Thyroid gland (tissue), 4 donors: Measurements from ENCODE around the gene PRLH.

ENCODE experiments used
- CTCF ChIP-seq, 6 experiments: fragments of 200-600 bp in 3 of 6; fragments of 450-650 bp in 3 of 6; sonication (generic) in 3 of 6; IDR thresholded peaks; one replicate each; pipeline ENCODE4 v1.5.1; 2016 to 2019; ENCODE audit warnings: antibody characterized with exemption in 6 of 6, mild to moderate bottlenecking in 2 of 6, inconsistent platforms in 1 of 6, moderate library complexity in 1 of 6
- POLR2A ChIP-seq, 2 donors: fragments of 450-650 bp; IDR thresholded peaks; one replicate each; pipeline ENCODE4 v1.6.1; 2017; ENCODE audit warnings: antibody characterized with exemption in 2 of 2, mild to moderate bottlenecking in 2 of 2, moderate library complexity in 1 of 2

GRCh38 chr2:237612527-237613357, 46.4 kb downstream of the PRLH start:
- TF ChIP-seq POLR2A (IDR thresholded peaks at IDR 0.05) = no peak
- no peak for TF ChIP-seq CTCF (IDR thresholded peaks at IDR 0.05)
